ENCODE measurements around the gene B3GALT5.
A peak's percentile ranks its signal among the peaks of the same experiment; 100 is the strongest.

Gene B3GALT5

DNA sequence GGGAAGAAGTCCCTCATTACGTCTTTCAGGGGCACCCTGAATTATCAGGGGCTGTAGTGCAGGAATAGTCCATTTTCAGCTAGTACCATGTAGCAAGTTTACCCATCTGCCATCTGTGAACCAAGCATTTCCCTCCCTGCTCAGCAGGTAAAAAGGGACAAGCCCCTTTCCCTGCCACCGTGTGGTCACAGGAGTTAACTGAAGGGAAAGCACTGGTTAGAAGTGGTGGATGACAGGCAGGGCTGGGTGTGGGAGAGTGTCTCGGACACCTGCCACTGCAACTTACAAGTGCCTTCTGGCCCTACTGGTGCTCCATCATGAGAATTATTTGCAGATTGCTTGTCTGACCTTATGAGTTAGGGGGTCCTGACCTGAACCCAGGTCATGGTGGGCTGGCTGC lies 100.2 kb downstream of the B3GALT5 start:
- ATAC-seq (ENCODE audit: low read depth) (no peak), DNase-seq (ENCODE audit: low spot score) (no peak)
- Histone ChIP-seq H3K27me3 (ENCODE audit: insufficient read depth, poor library complexity, severe bottlenecking) (no peaks in the 10 kb centered on the region), H3K4me3 (ENCODE audit: severe bottlenecking) (no peak overlapping the region), H3K4me1 (ENCODE audit: insufficient read depth, poor library complexity, severe bottlenecking) (no peaks in the 10 kb centered on the region), H3K36me3 (ENCODE audit: low read depth) (no peaks in the 10 kb centered on the region), H3K9me3 (ENCODE audit: severe bottlenecking) (no peaks in the 10 kb centered on the region), H3K27ac (ENCODE audit: poor library complexity, severe bottlenecking) (no peak overlapping the region)
- TF ChIP-seq, protein P1, sequence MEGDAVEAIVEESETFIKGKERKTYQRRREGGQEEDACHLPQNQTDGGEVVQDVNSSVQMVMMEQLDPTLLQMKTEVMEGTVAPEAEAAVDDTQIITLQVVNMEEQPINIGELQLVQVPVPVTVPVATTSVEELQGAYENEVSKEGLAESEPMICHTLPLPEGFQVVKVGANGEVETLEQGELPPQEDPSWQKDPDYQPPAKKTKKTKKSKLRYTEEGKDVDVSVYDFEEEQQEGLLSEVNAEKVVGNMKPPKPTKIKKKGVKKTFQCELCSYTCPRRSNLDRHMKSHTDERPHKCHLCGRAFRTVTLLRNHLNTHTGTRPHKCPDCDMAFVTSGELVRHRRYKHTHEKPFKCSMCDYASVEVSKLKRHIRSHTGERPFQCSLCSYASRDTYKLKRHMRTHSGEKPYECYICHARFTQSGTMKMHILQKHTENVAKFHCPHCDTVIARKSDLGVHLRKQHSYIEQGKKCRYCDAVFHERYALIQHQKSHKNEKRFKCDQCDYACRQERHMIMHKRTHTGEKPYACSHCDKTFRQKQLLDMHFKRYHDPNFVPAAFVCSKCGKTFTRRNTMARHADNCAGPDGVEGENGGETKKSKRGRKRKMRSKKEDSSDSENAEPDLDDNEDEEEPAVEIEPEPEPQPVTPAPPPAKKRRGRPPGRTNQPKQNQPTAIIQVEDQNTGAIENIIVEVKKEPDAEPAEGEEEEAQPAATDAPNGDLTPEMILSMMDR (IDR thresholded peaks at IDR 0.05; ENCODE audit: poor library complexity, severe bottlenecking) = no peak

DNA sequence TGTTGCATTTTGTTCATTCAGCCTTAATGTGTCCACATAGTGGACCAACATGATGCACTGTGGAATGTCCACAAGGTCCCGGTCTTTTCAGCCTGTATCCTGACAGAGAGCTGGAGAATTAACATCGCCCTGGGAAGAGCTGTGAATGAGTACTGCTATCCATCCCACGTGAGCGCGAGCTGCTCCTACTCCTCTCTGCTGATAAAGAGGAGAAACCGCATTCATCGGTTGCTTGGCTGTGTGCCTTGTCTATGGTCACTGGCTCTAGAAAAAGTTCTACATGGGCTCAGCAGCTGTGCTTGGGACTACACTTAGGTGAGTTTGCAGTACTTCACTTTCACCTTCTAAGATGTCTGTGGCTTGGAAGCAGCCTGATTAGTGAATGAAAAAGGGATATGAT lies 101.2 kb downstream of the B3GALT5 start:
- ATAC-seq (ENCODE audit: low read depth) = no peak
- TF ChIP-seq, protein P1 (IDR thresholded peaks at IDR 0.05; ENCODE audit: poor library complexity, severe bottlenecking) = no peak
- H3K27ac ChIP-seq (ENCODE audit: poor library complexity, severe bottlenecking) = no peak overlapping the region

DNA sequence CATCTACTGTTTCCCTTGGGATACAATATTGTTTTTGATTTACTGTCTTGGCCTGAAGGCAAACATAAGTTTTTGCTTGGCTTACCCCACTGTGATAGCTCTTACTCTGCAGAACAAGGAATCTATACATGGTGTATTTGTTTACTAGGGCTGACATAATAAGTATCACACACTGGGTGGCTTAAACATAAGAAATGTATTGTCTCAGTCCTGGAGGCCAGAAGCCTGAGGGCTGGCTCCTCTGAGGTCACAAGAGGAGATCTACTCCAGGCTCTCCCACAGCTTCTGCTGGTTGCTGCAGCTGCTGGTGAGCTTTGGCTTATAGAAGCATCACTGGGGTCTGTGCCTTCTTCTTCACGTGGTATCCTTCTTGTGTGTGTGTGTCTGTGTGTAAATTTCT lies 101.6 kb downstream of the B3GALT5 start:
- no peak overlapping the region for H3K27ac ChIP-seq (ENCODE audit: poor library complexity, severe bottlenecking)
- TF ChIP-seq, protein P1 (IDR thresholded peaks at IDR 0.05; ENCODE audit: poor library complexity, severe bottlenecking) = no peak

More for the DNA sequence above, 101.2 kb downstream of the B3GALT5 start:
- no peaks in the 10 kb centered on the region for H3K27me3 ChIP-seq (ENCODE audit: insufficient read depth, poor library complexity, severe bottlenecking)
- no peaks in the 10 kb centered on the region for H3K9me3 ChIP-seq (ENCODE audit: severe bottlenecking)
- no peak overlapping the region for H3K4me3 ChIP-seq (ENCODE audit: severe bottlenecking)
- H3K4me1 ChIP-seq (ENCODE audit: insufficient read depth, poor library complexity, severe bottlenecking) = no peaks in the 10 kb centered on the region
- no peak for DNase-seq (ENCODE audit: low spot score)
- H3K36me3 ChIP-seq (ENCODE audit: low read depth) = no peaks in the 10 kb centered on the region

DNA sequence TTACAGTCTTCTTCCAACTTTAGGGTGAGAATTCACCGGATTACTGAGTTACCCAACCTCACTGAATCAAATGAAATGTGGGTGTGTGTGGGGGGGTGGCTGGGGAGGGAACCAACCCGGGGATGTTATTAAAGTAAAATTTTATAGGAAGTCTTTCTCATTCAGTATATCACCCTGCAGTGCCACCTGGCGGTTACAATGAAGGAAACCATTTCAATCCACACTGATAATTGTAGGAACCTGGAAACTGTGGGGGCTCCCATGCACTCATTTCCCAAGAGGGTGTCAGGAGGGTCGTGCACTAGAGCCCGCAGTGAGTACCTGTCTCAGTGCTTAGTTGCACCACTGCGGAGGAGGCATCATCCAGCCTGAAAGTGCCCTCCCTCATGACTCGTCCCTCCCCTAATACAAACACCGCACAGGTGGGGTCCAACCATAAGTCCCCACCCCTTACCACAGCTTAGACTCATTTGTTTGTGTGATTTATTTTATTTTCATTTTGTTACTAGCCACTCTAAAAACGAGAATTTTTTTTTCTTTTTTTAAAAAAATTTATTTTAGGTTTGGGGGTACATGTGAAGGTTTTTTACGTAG lies 103.2 kb downstream of the B3GALT5 start:
- Histone ChIP-seq H3K9me3 (ENCODE audit: severe bottlenecking) (no peaks in the 10 kb centered on the region), H3K36me3 (ENCODE audit: low read depth) (no peaks in the 10 kb centered on the region), H3K27me3 (ENCODE audit: insufficient read depth, poor library complexity, severe bottlenecking) (no peaks in the 10 kb centered on the region), H3K4me3 (ENCODE audit: severe bottlenecking) (no peak overlapping the region), H3K4me1 (ENCODE audit: insufficient read depth, poor library complexity, severe bottlenecking) (no peaks in the 10 kb centered on the region), H3K27ac (ENCODE audit: poor library complexity, severe bottlenecking) (no peak overlapping the region)
- DNase-seq (ENCODE audit: low spot score) = no peak
- TF ChIP-seq, protein P1 (IDR thresholded peaks at IDR 0.05; ENCODE audit: poor library complexity, severe bottlenecking) = peak; percentile 77
- ATAC-seq (ENCODE audit: low read depth) = no peak

More for the DNA sequence above, 101.6 kb downstream of the B3GALT5 start:
- no peak overlapping the region for H3K4me3 ChIP-seq (ENCODE audit: severe bottlenecking)
- no peaks in the 10 kb centered on the region for H3K36me3 ChIP-seq (ENCODE audit: low read depth)
- no peaks in the 10 kb centered on the region for H3K9me3 ChIP-seq (ENCODE audit: severe bottlenecking)
- DNase-seq (ENCODE audit: low spot score) (no peak), ATAC-seq (ENCODE audit: low read depth) (no peak)
- H3K4me1 ChIP-seq (ENCODE audit: insufficient read depth, poor library complexity, severe bottlenecking) = no peaks in the 10 kb centered on the region
- H3K27me3 ChIP-seq (ENCODE audit: insufficient read depth, poor library complexity, severe bottlenecking) = no peaks in the 10 kb centered on the region

DNA sequence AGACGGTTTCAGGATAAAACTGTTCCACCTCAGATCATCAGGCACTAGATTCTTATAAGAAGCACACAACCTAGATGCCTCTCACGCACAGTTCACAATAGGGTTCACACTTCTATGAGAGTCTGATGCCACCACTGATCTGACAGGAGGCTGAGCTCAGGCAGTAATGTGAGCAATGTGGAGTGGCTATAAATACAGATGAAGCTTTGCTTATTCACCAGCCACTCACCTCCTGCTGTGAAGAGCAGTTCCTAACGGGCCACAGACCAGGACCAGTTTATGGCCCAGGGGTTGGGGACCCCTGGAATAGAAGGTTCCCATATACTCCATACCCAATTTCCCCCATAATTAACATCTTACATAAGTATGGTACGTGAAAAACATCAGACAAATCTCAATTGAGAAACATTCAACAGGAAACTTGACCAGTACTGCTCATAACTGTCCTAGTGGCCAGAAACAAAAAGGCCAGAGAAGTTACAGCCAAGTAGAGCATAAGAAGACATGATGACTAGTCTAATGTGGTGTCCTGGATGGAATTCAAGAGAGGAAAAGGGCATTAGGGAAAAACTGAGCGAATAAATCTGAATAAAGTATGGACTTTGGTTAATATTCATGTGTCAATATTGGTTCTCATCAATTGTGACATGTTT lies 107.5 kb downstream of the B3GALT5 start:
- H3K4me3 ChIP-seq (ENCODE audit: severe bottlenecking) = no peak overlapping the region
- H3K4me1 ChIP-seq (ENCODE audit: insufficient read depth, poor library complexity, severe bottlenecking) = no peaks in the 10 kb centered on the region
- no peaks in the 10 kb centered on the region for H3K9me3 ChIP-seq (ENCODE audit: severe bottlenecking)
- H3K27me3 ChIP-seq (ENCODE audit: insufficient read depth, poor library complexity, severe bottlenecking) = no peaks in the 10 kb centered on the region
- TF ChIP-seq, protein P1 (IDR thresholded peaks at IDR 0.05; ENCODE audit: poor library complexity, severe bottlenecking) = no peak
- no peaks in the 10 kb centered on the region for H3K36me3 ChIP-seq (ENCODE audit: low read depth)
- 0 out of 3 replicates have a peak, but pooled peaks have one; percentile 27 for ATAC-seq (ENCODE audit: low read depth)
- DNase-seq (ENCODE audit: low spot score) = no peak
- H3K27ac ChIP-seq (ENCODE audit: poor library complexity, severe bottlenecking) = no peak overlapping the region
